Endothelial cell (in vitro differentiated cells): ENCODE results near the gene COG5. TPM values are rescaled to one million over a fixed set of nuclear protein-coding genes. Genes with fewer than 3 reads are reported as not detected.

Experiments used
- DNase-seq: peaks from one replicate; pipeline ENCODE4 v3.0.0; 2021; ENCODE audit warnings: low spot score
- H3K27ac Mint-ChIP-seq: one replicate; pipeline ENCODE4 v1.8.0; 2021; ENCODE audit warnings: mixed read lengths, inconsistent platforms; ENCODE audit not compliant: unreplicated experiment
- H3K27me3 Mint-ChIP-seq: one replicate; pipeline ENCODE4 v1.8.0; 2021; ENCODE audit warnings: mild to moderate bottlenecking, moderate library complexity, mixed read lengths, inconsistent platforms; ENCODE audit not compliant: unreplicated experiment
- H3K36me3 Mint-ChIP-seq: one replicate; pipeline ENCODE4 v1.8.0; 2021; ENCODE audit warnings: mild to moderate bottlenecking, low read depth, mixed read lengths, inconsistent platforms; ENCODE audit not compliant: unreplicated experiment
- H3K4me1 Mint-ChIP-seq: one replicate; pipeline ENCODE4 v1.8.0; 2021; ENCODE audit warnings: mild to moderate bottlenecking, mixed read lengths, inconsistent platforms; ENCODE audit not compliant: unreplicated experiment
- H3K4me3 Mint-ChIP-seq: one replicate; pipeline ENCODE4 v1.8.0; 2021; ENCODE audit warnings: mild to moderate bottlenecking, mixed read lengths, inconsistent platforms; ENCODE audit not compliant: unreplicated experiment
- H3K9me3 Mint-ChIP-seq: one replicate; pipeline ENCODE4 v1.8.0; 2021; ENCODE audit warnings: mixed read lengths, inconsistent platforms; ENCODE audit not compliant: unreplicated experiment
- total RNA-seq: library from RNA; stranded (reverse); fragmentation: NEBNext Ultra II Directional; extraction: Animal tissue kit (Norgen Biotek cat#: 25700); gene quantifications from one replicate; pipeline ENCODE4 v1.2.1, GENCODE V29; 2021; ENCODE audit not compliant: unreplicated experiment
- TF ChIP-seq, protein P1 (sequence below): fragments of 200-600 bp; sonication (generic); IDR thresholded peaks from one replicate; pipeline ENCODE4 v1.5.0; 2021; ENCODE audit warnings: antibody characterized with exemption; ENCODE audit not compliant: unreplicated experiment

COG5 gene
- total RNA-seq, 1 donor from 2014 or later = 26.7 TPM

DNA sequence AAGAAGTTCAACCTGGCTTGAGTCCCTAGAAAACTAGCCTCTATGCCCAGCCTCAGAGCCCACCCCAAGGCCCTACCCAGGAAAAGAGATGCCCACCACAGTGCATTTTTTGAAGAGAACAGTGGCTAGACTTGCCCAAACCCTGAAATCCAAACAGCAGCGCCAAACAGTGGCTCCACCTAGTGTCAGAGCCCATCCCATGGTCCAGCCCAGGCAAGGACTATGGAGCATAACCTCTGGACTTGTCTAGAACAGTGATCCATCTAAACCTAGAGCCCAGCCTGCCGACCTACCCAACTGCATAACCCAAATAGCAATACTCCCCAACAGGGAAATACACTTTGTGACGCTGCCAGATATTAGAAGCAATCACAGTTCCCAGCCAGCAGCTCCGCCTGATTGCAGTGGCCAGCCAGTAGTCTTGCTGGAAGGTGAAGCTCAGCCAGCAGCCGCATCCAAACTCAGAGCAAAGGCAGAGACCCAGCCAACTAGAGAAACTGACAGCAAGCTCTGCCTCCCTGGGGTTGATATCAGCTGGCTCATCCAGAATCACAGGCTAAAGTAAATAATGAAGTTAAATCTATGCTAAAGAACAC is 350.4 kb downstream of the COG5 start:
- H3K36me3 Mint-ChIP-seq = peaks cover 16% of the 10 kb centered on the region
- no peaks in the 10 kb centered on the region for H3K9me3 Mint-ChIP-seq
- peaks cover 2% of the 10 kb centered on the region for H3K27me3 Mint-ChIP-seq
- no peak overlapping the region for H3K4me3 Mint-ChIP-seq
- H3K27ac Mint-ChIP-seq = no peak overlapping the region
- H3K4me1 Mint-ChIP-seq = no peaks in the 10 kb centered on the region
- TF ChIP-seq, protein P1, sequence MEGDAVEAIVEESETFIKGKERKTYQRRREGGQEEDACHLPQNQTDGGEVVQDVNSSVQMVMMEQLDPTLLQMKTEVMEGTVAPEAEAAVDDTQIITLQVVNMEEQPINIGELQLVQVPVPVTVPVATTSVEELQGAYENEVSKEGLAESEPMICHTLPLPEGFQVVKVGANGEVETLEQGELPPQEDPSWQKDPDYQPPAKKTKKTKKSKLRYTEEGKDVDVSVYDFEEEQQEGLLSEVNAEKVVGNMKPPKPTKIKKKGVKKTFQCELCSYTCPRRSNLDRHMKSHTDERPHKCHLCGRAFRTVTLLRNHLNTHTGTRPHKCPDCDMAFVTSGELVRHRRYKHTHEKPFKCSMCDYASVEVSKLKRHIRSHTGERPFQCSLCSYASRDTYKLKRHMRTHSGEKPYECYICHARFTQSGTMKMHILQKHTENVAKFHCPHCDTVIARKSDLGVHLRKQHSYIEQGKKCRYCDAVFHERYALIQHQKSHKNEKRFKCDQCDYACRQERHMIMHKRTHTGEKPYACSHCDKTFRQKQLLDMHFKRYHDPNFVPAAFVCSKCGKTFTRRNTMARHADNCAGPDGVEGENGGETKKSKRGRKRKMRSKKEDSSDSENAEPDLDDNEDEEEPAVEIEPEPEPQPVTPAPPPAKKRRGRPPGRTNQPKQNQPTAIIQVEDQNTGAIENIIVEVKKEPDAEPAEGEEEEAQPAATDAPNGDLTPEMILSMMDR = no peak
- DNase-seq = no peak

DNA sequence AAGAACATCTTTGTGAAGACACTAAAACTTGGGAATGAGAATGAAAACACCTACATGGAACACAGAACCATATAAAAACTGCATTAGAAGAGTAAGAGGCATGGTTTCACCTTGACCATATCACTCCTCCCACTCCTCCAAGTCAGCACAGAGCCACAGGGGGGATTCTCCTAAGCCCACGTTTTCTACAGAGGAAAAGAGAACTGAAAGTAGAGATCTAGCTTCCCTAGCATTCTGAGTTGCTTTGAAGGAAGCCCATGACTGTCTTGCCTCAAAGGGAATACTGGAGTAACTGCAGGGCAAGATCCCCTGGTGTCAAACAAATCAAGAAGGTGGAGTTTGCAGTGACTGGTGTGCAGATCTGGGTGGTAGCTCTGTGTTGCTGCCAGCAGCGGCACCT is 351.0 kb downstream of the COG5 start:
- Mint-ChIP-seq H3K9me3 (no peaks in the 10 kb centered on the region), H3K27ac (no peak overlapping the region), H3K27me3 (peaks cover 2% of the 10 kb centered on the region), H3K4me3 (no peak overlapping the region), H3K36me3 (peaks cover 19% of the 10 kb centered on the region), H3K4me1 (no peaks in the 10 kb centered on the region)
- TF ChIP-seq, protein P1 = no peak
- no peak for DNase-seq

DNA sequence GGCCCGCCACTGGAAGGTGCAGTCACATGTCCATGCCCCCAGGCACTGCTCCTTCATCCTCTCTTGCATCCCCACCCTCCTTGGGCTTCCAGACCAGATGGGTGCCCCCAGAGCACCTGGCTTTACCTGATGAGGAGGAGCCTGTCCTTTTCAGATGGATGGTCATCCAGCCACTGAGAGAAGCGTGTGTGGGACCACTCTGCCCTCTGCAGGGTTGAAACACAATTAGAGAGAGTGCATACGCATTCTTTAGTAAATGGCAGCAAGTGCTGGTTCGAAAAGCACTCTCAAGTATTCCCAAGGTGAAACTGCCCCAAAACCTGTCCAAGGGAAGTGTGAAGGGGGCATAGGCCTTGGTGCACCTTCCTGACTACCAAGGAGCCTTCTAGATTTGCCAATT is 353.3 kb downstream of the COG5 start:
- Mint-ChIP-seq H3K36me3 (peaks cover 22% of the 10 kb centered on the region), H3K9me3 (no peaks in the 10 kb centered on the region), H3K4me3 (no peak overlapping the region), H3K27ac (no peak overlapping the region), H3K4me1 (no peaks in the 10 kb centered on the region), H3K27me3 (peaks cover 2% of the 10 kb centered on the region)
- DNase-seq = no peak
- TF ChIP-seq, protein P1 = no peak

DNA sequence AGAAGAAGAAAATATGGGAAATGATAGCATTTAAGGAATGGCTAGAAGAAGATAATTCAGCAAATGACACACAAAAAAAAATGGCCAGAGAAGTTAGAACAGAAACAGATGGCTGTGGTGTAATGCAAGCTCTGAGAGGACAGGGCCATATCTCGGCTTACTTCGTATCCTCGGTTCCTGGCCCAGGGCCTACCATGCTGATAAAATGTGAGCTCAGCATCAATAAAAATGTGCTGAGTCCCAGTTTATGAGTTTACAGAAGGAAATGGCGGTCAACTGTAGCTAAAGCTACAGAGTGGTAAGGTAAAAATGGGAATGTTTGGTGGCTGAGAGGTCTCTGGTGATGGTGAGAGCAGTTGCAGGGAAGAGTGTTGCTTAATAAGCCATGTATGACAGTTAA is 354.2 kb downstream of the COG5 start:
- no peak overlapping the region for H3K4me3 Mint-ChIP-seq
- H3K36me3 Mint-ChIP-seq = peaks cover 22% of the 10 kb centered on the region
- TF ChIP-seq, protein P1 = no peak
- no peak overlapping the region for H3K27ac Mint-ChIP-seq
- DNase-seq = no peak
- peaks cover 2% of the 10 kb centered on the region for H3K27me3 Mint-ChIP-seq
- no peaks in the 10 kb centered on the region for H3K4me1 Mint-ChIP-seq
- no peaks in the 10 kb centered on the region for H3K9me3 Mint-ChIP-seq

DNA sequence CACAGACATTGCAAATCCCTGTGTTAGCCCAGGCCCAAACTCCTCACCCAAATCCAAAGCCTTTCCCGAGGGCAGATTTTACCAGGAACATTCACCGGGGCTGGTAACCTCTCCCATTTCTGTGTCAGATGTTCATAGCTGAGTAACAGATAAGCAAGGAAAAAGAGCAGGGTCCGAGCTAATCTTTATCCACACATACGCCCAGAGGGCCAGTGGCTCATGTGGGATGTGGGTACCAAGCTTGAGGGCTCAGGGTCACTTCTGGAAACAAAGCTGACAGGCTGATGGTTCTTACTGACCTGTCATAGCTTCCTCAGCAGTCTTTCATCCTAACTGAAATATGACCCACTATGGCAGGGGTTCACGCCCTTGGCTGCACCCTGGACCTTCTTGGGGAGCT is 355.2 kb downstream of the COG5 start:
- peaks cover 2% of the 10 kb centered on the region for H3K27me3 Mint-ChIP-seq
- H3K4me3 Mint-ChIP-seq = no peak overlapping the region
- no peaks in the 10 kb centered on the region for H3K4me1 Mint-ChIP-seq
- no peaks in the 10 kb centered on the region for H3K9me3 Mint-ChIP-seq
- no peak overlapping the region for H3K27ac Mint-ChIP-seq
- DNase-seq = no peak
- TF ChIP-seq, protein P1 = no peak
- H3K36me3 Mint-ChIP-seq = peaks cover 22% of the 10 kb centered on the region
